ENCODE measurements around the gene ZNF627. TPM values are rescaled to one million over a fixed set of nuclear protein-coding genes. Genes with fewer than 3 reads are reported as not detected.

The ZNF627 gene
- total RNA-seq, 2 experiments from 2014 or later = 6.1 to 6.5 TPM

DNA sequence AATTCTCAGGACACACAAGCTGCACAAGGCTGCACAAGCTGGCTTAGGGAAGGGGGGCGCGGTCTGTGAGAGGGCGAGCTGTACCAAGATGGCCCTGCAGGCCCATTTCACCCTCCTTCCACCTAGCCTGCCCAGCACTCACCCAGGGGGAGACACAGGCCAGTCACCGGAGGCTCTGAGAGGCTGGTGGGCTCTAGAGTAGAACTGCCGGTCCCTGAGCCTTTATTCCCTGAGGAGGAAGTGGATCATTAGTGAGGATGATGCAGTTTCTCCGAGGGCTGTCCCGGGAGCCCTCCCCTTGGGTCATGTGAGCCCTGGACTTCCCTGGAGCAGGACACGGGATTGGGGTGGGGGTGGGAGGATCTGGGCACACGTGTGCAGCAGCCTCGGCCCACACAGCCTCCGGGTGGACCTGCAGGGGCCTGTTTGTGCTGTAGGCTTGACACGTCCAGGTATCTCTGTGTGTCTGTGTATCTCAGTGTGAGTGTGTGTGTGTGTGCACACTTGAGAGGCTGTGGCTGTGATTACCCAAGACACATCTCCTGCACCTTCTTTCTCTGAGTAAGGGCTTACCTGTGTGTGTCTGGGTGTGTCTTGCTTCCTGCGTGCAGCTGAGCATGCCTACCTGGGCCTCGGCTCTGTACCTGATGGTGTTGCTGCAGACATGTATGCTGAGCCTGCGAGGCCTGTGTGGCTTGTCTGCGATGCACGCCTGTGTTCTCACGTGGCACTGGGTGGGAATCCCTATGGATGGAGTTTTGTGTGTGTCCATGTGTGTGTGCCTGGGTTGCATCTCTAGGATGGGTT, 19.6 kb upstream of the ZNF627 start, which contains the start of gene ACP5:
TSS of gene ACP5 (minus strand) at position 195 of the 807 bp plus-strand sequence. CDS start 328 bp downstream, outside the sequence.
- Mint-ChIP-seq H3K9me3 (no peaks in the 10 kb centered on the region), H3K27ac (no peak within 1 kb of the TSS), H3K36me3 (ENCODE audit: low read depth) (no peaks in the 10 kb centered on the region), H3K4me3 (peak within 1 kb of the TSS; percentile 59), H3K27me3 (no peaks in the 10 kb centered on the region), H3K4me1 (ENCODE audit: low read depth) (peaks cover 39% of the 10 kb centered on the region)
- no peak for ATAC-seq
- ChIA-PET CTCF (interaction anchor here (1.0 to 1.7 kb wide), 5 partner anchors 8 to 46 kb away, joined by 3 to 6 read pairs (median 3); no protein-coding TSS in a partner anchor), POLR2A (interaction anchor here (1.0 to 1.2 kb wide), 2 partner anchors 16 to 18 kb away, joined by 3 read pairs; partner anchors contain the start of gene ELOF1)
- intact Hi-C loops (cut with micrococcal nuclease) = no loop called here
- TF ChIP-seq CTCF (IDR thresholded peaks at IDR 0.05) = no peak
- no peak for DNase-seq

GRCh38 chr19:11578258-11579142, 18.8 kb upstream of the ZNF627 start:
- Mint-ChIP-seq H3K27me3 (no peaks in the 10 kb centered on the region), H3K9me3 (no peaks in the 10 kb centered on the region), H3K4me3 (peak overlapping the region; percentile 67), H3K36me3 (ENCODE audit: low read depth) (no peaks in the 10 kb centered on the region), H3K27ac (no peak overlapping the region), H3K4me1 (ENCODE audit: low read depth) (peaks cover 39% of the 10 kb centered on the region)
- CTCF ChIA-PET = interaction anchor here (1.0 to 1.7 kb wide), 5 partner anchors 8 to 47 kb away, joined by 3 to 6 read pairs (median 3); no protein-coding TSS in a partner anchor
- POLR2A ChIA-PET = interaction anchor here (0.6 to 1.2 kb wide), 5 partner anchors 9 to 189 kb away, joined by 3 read pairs; partner anchors contain the start of genes CNN1, ELOF1 and ZNF441
- DNase-seq = peak; percentile 28
- intact Hi-C loops (cut with micrococcal nuclease) = no loop called here
- no peak for TF ChIP-seq CTCF (IDR thresholded peaks at IDR 0.05)
- ATAC-seq = peak; percentile 35

DNA sequence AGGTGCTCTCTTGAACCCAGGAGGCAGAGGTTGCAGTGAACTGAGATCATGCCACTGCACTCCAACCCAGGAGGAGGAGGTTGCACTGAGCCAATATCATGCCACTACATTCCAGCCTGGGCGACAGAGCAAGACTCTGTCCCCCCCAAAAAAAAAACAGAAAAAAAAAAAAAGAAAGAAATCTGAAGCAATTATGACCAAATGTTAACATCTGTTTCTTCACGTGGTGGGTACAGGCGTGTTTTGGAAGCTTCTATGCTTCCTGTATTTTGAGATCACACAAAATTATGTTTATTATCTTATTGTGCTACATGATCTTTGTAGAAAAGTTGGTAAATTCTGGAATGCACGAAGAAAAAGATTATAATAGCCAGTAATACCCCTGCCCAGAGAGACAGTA, 17.2 kb upstream of the ZNF627 start:
- ChIA-PET CTCF (interaction anchor here (2.3 to 3.5 kb wide), 3 partner anchors 17 to 44 kb away, joined by 9 to 28 read pairs (median 12); no protein-coding TSS in a partner anchor), POLR2A (interaction anchor here (1.7 to 4.2 kb wide), 2 partner anchors 22 to 30 kb away, joined by 5 to 17 read pairs; partner anchors contain the start of gene ELOF1)
- no peak for DNase-seq
- Mint-ChIP-seq H3K4me3 (no peak overlapping the region), H3K9me3 (no peaks in the 10 kb centered on the region), H3K4me1 (ENCODE audit: low read depth) (peaks cover 36% of the 10 kb centered on the region), H3K27me3 (no peaks in the 10 kb centered on the region), H3K36me3 (ENCODE audit: low read depth) (no peaks in the 10 kb centered on the region), H3K27ac (no peak overlapping the region)
- intact Hi-C loops (cut with micrococcal nuclease) = no loop called here
- ATAC-seq = no peak
- TF ChIP-seq CTCF (IDR thresholded peaks at IDR 0.05) = no peak

DNA sequence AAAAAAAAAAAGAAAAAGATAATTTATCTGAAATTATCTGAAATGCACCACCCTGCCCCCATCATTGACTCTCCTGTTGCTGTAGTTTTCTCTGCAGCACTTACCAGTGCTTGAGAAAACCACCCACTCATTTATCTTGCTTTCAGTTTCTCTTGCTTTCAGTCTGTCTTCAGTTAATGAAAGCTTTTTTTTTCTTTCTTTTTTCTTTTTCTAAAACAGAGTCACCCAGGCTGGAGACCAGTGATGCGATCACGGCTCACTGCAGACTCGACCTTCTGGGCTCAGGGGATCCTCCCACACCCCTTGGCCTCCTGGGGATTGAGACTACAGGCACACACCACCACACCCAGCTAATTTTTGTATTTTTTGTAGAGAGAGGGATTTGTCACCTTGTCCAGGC, 15.5 kb upstream of the ZNF627 start:
- peak overlapping the region; percentile 94 for H3K27ac Mint-ChIP-seq

More for the DNA sequence above, 15.5 kb upstream of the ZNF627 start:
- Mint-ChIP-seq H3K9me3 (no peaks in the 10 kb centered on the region), H3K27me3 (no peaks in the 10 kb centered on the region), H3K4me1 (ENCODE audit: low read depth) (peaks cover 36% of the 10 kb centered on the region), H3K36me3 (ENCODE audit: low read depth) (no peaks in the 10 kb centered on the region), H3K4me3 (peak overlapping the region; percentile 65)
- DNase-seq (peak; percentile 82), ATAC-seq (peak; percentile 89)
- TF ChIP-seq CTCF (IDR thresholded peaks at IDR 0.05) = no peak
- intact Hi-C loops (cut with micrococcal nuclease) = no loop called here
- CTCF ChIA-PET = interaction anchor here (2.3 to 3.5 kb wide), 3 partner anchors 19 to 45 kb away, joined by 9 to 28 read pairs (median 12); no protein-coding TSS in a partner anchor
- POLR2A ChIA-PET = interaction anchor here (1.0 to 4.2 kb wide), 4 partner anchors 16 to 53 kb away, joined by 4 to 17 read pairs (median 4); partner anchors contain the start of genes ECSIT and ELOF1
